Activated CD8-positive, alpha-beta memory T cell treated with anti-CD3 and anti-CD28 coated beads for 4 hours (primary cell): ENCODE data around the gene RPP38.
A peak's percentile ranks its signal among the peaks of the same experiment; 100 is the strongest.

Experiments
- DNase-seq, 2 donors: peaks; one replicate each; pipeline ENCODE4 v3.0.0-alpha.2; 2020; ENCODE audit warnings: low read depth in 2 of 2

The RPP38 gene

GRCh38 chr10:15097011-15097812 lies at the start of gene RPP38:
Gene RPP38 (plus strand): TSS chr10:15097355. CDS start chr10:15103315, 5,960 bp downstream.
- DNase-seq: peak; percentile 92

GRCh38 chr10:15049533-15049932 lies 47.6 kb upstream of the RPP38 start:
- no peak for DNase-seq

GRCh38 chr10:15052121-15052520 lies 45.0 kb upstream of the RPP38 start:
- DNase-seq: no peak

GRCh38 chr10:15053061-15053460 lies 44.1 kb upstream of the RPP38 start:
- DNase-seq: no peak

GRCh38 chr10:15058689-15059088 lies 38.5 kb upstream of the RPP38 start:
- no peak for DNase-seq

GRCh38 chr10:15059914-15060313 lies 37.2 kb upstream of the RPP38 start:
- DNase-seq: no peak

- DNase-seq: no peak
Measured at GRCh38 chr10:15060638-15061037, 36.5 kb upstream of the RPP38 start.

- DNase-seq: no peak
Measured at GRCh38 chr10:15067154-15067553, 30.0 kb upstream of the RPP38 start.

GRCh38 chr10:15068802-15069201 lies 28.4 kb upstream of the RPP38 start:
- DNase-seq: no peak

GRCh38 chr10:15069230-15069629 lies 27.9 kb upstream of the RPP38 start:
- no peak for DNase-seq

GRCh38 chr10:15072358-15072757 lies 24.8 kb upstream of the RPP38 start:
- DNase-seq: no peak

GRCh38 chr10:15075421-15075820 lies 21.7 kb upstream of the RPP38 start:
- DNase-seq: no peak

GRCh38 chr10:15083674-15084501 lies 13.3 kb upstream of the RPP38 start:
- no peak for DNase-seq

GRCh38 chr10:15084502-15084922 lies 12.6 kb upstream of the RPP38 start:
- DNase-seq: no peak

- peak; percentile 45 to 55 for DNase-seq
Measured at GRCh38 chr10:15088428-15089261, 8.5 kb upstream of the RPP38 start, which contains the start of gene ACBD7. Gene ACBD7 (minus strand): TSS chr10:15088776. CDS start chr10:15088728, 48 bp downstream.

- no peak for DNase-seq
Measured at GRCh38 chr10:15091418-15091817, 5.7 kb upstream of the RPP38 start.

GRCh38 chr10:15092855-15093408 lies 4.2 kb upstream of the RPP38 start:
- DNase-seq: no peak

- DNase-seq: no peak
Measured at GRCh38 chr10:15096661-15097010, 519 bp upstream of the RPP38 start.

- DNase-seq: no peak
Measured at GRCh38 chr10:15099886-15100285, 2.7 kb downstream of the RPP38 start.

GRCh38 chr10:15103513-15103912 lies 6.4 kb downstream of the RPP38 start:
- DNase-seq: no peak

- peak; percentile 38 for DNase-seq
Measured at GRCh38 chr10:15106352-15107013, 9.3 kb downstream of the RPP38 start.
